Measurements from ENCODE around the gene MUC5B. TPM values are rescaled to one million over a fixed set of nuclear protein-coding genes. Genes with fewer than 3 reads are reported as not detected.
A peak's percentile ranks its signal among the peaks of the same experiment; 100 is the strongest.

Gene MUC5B
- total and polyA plus RNA-seq, 2 of the 13 experiments (the other 11 are each of a cell fraction or from before 2014, with no cell fraction given): 0.01 TPM; not detected in 1

GRCh38 chr11:1308743-1309497 lies 86.1 kb downstream of the MUC5B start (continued):
- TF ChIP-seq CTCF (CRISPR knock-in tag; IDR thresholded peaks at IDR 0.05): peak; percentile 34
- TF ChIP-seq ZNF841 (CRISPR knock-in tag; IDR thresholded peaks at IDR 0.05; ENCODE audit: borderline replicate concordance): 0 out of 2 replicates have a peak, but pooled peaks have one; percentile 4
- 0 out of 2 replicates have a peak, but pooled peaks have one; percentile 7 for TF ChIP-seq DMAP1 (CRISPR knock-in tag; IDR thresholded peaks at IDR 0.05)
- TF ChIP-seq, protein P1, sequence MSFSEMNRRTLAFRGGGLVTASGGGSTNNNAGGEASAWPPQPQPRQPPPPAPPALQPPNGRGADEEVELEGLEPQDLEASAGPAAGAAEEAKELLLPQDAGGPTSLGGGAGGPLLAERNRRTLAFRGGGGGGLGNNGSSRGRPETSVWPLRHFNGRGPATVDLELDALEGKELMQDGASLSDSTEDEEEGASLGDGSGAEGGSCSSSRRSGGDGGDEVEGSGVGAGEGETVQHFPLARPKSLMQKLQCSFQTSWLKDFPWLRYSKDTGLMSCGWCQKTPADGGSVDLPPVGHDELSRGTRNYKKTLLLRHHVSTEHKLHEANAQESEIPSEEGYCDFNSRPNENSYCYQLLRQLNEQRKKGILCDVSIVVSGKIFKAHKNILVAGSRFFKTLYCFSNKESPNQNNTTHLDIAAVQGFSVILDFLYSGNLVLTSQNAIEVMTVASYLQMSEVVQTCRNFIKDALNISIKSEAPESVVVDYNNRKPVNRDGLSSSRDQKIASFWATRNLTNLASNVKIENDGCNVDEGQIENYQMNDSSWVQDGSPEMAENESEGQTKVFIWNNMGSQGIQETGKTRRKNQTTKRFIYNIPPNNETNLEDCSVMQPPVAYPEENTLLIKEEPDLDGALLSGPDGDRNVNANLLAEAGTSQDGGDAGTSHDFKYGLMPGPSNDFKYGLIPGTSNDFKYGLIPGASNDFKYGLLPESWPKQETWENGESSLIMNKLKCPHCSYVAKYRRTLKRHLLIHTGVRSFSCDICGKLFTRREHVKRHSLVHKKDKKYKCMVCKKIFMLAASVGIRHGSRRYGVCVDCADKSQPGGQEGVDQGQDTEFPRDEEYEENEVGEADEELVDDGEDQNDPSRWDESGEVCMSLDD (CRISPR knock-in tag; IDR thresholded peaks at IDR 0.05; ENCODE audit: borderline replicate concordance): no peak
- no peak for TF ChIP-seq ZMYM4 (CRISPR knock-in tag; IDR thresholded peaks at IDR 0.05)
- TF ChIP-seq ZNF616 (CRISPR knock-in tag; IDR thresholded peaks at IDR 0.05; ENCODE audit: low read depth): 0 out of 2 replicates have a peak, but pooled peaks have one; percentile 14
- 0 out of 2 replicates have a peak, but pooled peaks have one; percentile 48 for TF ChIP-seq IRX3 (CRISPR knock-in tag; IDR thresholded peaks at IDR 0.05; ENCODE audit: borderline replicate concordance, low read depth)
- TF ChIP-seq, protein P2, sequence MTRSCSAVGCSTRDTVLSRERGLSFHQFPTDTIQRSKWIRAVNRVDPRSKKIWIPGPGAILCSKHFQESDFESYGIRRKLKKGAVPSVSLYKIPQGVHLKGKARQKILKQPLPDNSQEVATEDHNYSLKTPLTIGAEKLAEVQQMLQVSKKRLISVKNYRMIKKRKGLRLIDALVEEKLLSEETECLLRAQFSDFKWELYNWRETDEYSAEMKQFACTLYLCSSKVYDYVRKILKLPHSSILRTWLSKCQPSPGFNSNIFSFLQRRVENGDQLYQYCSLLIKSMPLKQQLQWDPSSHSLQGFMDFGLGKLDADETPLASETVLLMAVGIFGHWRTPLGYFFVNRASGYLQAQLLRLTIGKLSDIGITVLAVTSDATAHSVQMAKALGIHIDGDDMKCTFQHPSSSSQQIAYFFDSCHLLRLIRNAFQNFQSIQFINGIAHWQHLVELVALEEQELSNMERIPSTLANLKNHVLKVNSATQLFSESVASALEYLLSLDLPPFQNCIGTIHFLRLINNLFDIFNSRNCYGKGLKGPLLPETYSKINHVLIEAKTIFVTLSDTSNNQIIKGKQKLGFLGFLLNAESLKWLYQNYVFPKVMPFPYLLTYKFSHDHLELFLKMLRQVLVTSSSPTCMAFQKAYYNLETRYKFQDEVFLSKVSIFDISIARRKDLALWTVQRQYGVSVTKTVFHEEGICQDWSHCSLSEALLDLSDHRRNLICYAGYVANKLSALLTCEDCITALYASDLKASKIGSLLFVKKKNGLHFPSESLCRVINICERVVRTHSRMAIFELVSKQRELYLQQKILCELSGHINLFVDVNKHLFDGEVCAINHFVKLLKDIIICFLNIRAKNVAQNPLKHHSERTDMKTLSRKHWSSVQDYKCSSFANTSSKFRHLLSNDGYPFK (CRISPR knock-in tag; IDR thresholded peaks at IDR 0.05; ENCODE audit: borderline replicate concordance): no peak
- peak; percentile 19 for TF ChIP-seq ASH2L (IDR thresholded peaks at IDR 0.05; ENCODE audit: insufficient read length, low read depth, low read length)
- TF ChIP-seq KLF16 (CRISPR knock-in tag; IDR thresholded peaks at IDR 0.05): 0 out of 4 replicates have a peak, but pooled peaks of 1 of the 2 experiments have one; percentile 9
- no peak for TF ChIP-seq ZNF780A (CRISPR knock-in tag; IDR thresholded peaks at IDR 0.05)
- TF ChIP-seq ZNF547 (CRISPR knock-in tag; IDR thresholded peaks at IDR 0.05): 0 out of 2 replicates have a peak, but pooled peaks have one; percentile 55
- TF ChIP-seq, protein P3, sequence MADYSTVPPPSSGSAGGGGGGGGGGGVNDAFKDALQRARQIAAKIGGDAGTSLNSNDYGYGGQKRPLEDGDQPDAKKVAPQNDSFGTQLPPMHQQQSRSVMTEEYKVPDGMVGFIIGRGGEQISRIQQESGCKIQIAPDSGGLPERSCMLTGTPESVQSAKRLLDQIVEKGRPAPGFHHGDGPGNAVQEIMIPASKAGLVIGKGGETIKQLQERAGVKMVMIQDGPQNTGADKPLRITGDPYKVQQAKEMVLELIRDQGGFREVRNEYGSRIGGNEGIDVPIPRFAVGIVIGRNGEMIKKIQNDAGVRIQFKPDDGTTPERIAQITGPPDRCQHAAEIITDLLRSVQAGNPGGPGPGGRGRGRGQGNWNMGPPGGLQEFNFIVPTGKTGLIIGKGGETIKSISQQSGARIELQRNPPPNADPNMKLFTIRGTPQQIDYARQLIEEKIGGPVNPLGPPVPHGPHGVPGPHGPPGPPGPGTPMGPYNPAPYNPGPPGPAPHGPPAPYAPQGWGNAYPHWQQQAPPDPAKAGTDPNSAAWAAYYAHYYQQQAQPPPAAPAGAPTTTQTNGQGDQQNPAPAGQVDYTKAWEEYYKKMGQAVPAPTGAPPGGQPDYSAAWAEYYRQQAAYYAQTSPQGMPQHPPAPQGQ (CRISPR knock-in tag; IDR thresholded peaks at IDR 0.05; ENCODE audit: borderline replicate concordance): no peak
- no peak for TF ChIP-seq FLYWCH1 (CRISPR knock-in tag; IDR thresholded peaks at IDR 0.05)
- 0 out of 2 replicates have a peak, but pooled peaks have one; percentile 72 for TF ChIP-seq ZFP82 (CRISPR knock-in tag; IDR thresholded peaks at IDR 0.05; ENCODE audit: borderline replicate concordance)
- no peak for TF ChIP-seq HOXA5 (CRISPR knock-in tag; IDR thresholded peaks at IDR 0.05)
- no peak for TF ChIP-seq ZNF124 (CRISPR knock-in tag; IDR thresholded peaks at IDR 0.05)

Data from HepG2 (cell line).